Activated gamma-delta T cell (primary cell): ENCODE results near the gene ALG5.

Experiments used
- DNase-seq: peaks from one replicate; lab custom pipeline; 2025; lab: John Stamatoyannopoulos, UW

ALG5 gene

GRCh38 chr13:36979361-36980050 lies 19.6 kb downstream of the ALG5 start:
- DNase-seq: no peak

GRCh38 chr13:36975172-36975571 lies 24.0 kb downstream of the ALG5 start:
- no peak for DNase-seq

GRCh38 chr13:36973621-36974295 lies 25.4 kb downstream of the ALG5 start:
- no peak for DNase-seq

- DNase-seq: no peak
Measured at GRCh38 chr13:36973009-36973408, 26.1 kb downstream of the ALG5 start.

GRCh38 chr13:36966404-36966803 lies 32.7 kb downstream of the ALG5 start:
- no peak for DNase-seq

GRCh38 chr13:36965767-36966166 lies 33.4 kb downstream of the ALG5 start:
- DNase-seq: no peak

- DNase-seq: no peak
Measured at GRCh38 chr13:36959456-36960116, 39.6 kb downstream of the ALG5 start.

GRCh38 chr13:36954542-36954941 lies 44.6 kb downstream of the ALG5 start:
- no peak for DNase-seq

GRCh38 chr13:36950920-36951319 lies 48.2 kb downstream of the ALG5 start:
- no peak for DNase-seq

- DNase-seq: no peak
Measured at GRCh38 chr13:36950330-36950729, 48.8 kb downstream of the ALG5 start.

- no peak for DNase-seq
Measured at GRCh38 chr13:36945078-36945477, 54.1 kb downstream of the ALG5 start.

GRCh38 chr13:36925603-36926002 lies 73.5 kb downstream of the ALG5 start:
- DNase-seq: no peak

GRCh38 chr13:36924001-36924400 lies 75.1 kb downstream of the ALG5 start:
- DNase-seq: no peak

GRCh38 chr13:36921631-36922301 lies 77.4 kb downstream of the ALG5 start:
- no peak for DNase-seq

- no peak for DNase-seq
Measured at GRCh38 chr13:36920616-36921185, 78.4 kb downstream of the ALG5 start.

- DNase-seq: no peak
Measured at GRCh38 chr13:36919833-36920615, 79.1 kb downstream of the ALG5 start, which contains the start of gene SMAD9. Gene SMAD9, minus strand, starts transcription at chr13:36920238. Its CDS starts 40,549 bp downstream, at chr13:36879689.

- DNase-seq: no peak
Measured at GRCh38 chr13:36919171-36919832, 79.8 kb downstream of the ALG5 start.

GRCh38 chr13:36918246-36919131 lies 80.7 kb downstream of the ALG5 start:
- DNase-seq: no peak

GRCh38 chr13:36917311-36917710 lies 81.8 kb downstream of the ALG5 start:
- DNase-seq: no peak
